NK-92 (cell line): ENCODE results near the gene KCP.

ENCODE experiments used
- DNase-seq: peaks from one replicate; lab custom pipeline; 2025; ENCODE audit not compliant: unreplicated experiment; lab: John Stamatoyannopoulos, UW

Gene KCP

GRCh38 chr7:128842674-128843641, 67.6 kb downstream of the KCP start:
- DNase-seq, result no peak

- DNase-seq, result no peak
Observed at GRCh38 chr7:128841921-128842673, 68.4 kb downstream of the KCP start.

DNA sequence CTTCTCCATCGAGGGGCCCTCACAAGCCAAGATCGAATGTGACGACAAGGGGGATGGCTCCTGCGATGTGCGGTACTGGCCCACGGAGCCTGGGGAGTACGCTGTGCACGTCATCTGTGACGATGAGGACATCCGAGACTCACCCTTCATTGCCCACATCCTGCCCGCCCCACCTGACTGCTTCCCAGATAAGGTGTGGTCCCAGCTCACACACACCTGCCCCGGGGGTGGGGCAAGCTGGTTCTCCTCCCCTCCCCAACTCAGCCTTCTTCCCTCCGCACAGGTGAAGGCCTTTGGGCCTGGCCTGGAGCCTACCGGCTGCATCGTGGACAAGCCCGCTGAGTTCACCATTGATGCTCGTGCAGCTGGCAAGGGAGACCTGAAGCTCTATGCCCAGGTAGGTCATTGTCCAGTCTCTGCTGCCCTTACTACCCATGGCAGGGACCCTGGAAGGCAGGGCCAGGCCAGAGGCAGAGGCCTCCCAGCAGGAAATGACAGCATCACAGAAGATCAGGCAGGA, 69.3 kb downstream of the KCP start:
- no peak for DNase-seq

DNA sequence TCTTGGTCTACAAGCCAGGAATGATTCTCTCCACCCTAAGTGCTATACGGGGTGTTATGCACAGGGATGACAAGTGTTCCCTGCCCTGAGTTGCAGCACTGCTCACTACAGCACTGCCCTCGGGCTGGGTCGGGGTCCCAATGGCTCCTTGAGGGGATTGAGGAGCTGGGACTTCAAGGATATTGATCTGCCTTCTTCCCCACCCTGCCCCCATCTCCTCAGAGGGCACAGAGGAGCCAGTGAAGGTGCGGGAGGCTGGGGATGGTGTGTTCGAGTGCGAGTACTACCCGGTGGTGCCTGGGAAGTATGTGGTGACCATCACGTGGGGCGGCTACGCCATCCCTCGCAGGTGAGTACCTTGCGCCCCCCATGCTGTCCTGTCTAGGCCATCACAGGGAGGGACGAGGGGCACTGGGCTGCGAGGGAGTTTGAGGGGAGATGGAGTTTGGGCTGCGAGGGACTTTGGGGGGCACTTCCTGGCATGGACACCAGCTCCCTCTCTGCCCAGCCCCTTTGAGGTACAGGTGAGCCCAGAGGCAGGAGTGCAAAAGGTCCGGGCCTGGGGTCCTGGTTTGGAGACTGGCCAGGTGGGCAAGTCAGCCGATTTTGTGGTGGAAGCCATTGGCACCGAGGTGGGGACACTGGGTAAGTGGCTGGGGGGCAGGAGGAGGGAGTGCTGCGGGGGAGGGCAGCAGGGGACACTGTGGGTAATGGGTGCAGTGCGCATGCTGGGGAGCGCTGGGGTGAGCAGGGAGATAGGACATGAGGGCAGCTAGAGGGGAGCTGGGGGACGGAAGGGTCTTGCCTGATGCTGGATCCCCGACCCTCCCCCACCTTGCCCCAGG, 70.0 kb downstream of the KCP start:
- no peak for DNase-seq

DNA sequence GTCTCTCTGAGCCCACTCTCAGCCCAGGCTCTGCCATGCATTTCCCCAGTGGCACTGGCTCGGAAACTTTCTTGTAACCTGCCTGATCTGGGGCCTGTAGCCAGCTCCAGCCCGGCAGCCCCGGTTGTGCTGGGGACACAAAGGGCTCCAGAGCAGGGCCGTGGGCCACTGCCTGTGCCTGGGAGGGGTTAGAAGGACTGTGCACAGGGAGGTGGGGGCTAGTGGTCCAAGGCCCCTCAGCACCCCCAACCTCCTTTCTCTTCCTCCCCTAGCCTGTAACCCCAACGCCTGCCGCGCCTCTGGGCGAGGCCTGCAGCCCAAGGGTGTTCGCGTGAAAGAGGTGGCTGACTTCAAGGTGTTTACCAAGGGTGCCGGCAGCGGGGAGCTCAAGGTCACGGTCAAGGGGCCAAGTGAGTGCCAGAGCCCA, 70.7 kb downstream of the KCP start:
- DNase-seq, result no peak

GRCh38 chr7:128838981-128839731, 71.4 kb downstream of the KCP start:
- no peak for DNase-seq

DNA sequence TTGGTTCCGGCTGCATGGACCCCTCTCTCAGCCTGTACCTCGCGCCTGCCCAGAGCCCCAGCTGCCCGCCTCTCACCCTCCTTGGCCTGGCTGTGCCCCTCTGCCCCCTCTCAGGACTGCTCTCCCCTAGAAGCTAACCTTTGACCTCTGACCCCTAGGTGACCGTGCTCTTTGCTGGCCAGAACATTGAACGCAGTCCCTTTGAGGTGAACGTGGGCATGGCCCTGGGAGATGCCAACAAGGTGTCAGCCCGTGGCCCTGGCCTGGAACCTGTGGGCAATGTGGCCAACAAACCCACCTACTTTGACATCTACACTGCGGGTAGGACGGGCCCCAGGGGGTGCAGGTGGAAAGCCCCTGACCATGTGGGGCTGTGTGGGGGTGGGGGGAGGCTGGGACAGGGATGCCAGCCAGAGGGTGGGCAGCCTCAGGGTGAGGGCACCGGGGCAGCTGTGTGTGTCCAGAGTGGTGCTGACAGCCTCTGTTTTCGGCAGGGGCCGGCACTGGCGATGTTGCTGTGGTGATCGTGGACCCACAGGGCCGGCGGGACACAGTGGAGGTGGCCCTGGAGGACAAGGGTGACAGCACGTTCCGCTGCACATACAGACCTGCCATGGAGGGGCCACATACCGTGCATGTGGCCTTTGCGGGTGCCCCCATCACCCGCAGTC, 72.3 kb downstream of the KCP start:
- DNase-seq, result no peak

- DNase-seq, result no peak
Observed at GRCh38 chr7:128837521-128837921, 73.0 kb downstream of the KCP start.

DNA sequence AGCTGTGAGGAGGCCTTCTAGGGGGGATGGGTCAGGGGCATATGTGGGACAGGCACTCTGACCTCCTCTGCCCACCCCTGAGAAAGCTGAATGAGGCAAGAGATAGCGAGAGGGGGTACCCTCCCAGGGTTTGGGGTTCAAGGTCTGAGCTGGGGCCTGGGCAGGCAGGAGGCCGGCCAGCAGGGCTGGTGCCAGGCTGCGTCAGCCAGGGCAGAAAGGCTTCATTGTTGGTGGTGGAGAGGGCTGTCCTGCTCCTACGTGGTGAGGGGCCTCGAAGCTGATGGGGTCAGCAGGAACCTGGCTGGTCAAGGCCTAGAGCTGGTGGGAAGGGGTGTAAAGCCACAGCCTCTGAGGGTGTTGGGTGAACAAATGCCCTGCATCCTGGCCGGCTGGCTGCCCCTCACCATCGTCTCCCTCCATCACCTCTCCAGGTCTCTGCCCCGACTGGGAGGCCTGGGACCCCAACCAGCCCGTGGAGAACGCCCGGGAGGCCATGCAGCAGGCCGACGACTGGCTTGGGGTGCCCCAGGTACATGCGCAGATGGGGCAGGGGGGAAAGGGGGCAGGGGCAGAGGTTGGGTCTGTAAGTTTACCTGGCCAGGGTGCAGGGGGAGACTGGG, 73.7 kb downstream of the KCP start:
- no peak for DNase-seq

GRCh38 chr7:128835790-128836641, 74.5 kb downstream of the KCP start:
- no peak for DNase-seq

- DNase-seq, result no peak
Observed at GRCh38 chr7:128835231-128835751, 75.2 kb downstream of the KCP start.

DNA sequence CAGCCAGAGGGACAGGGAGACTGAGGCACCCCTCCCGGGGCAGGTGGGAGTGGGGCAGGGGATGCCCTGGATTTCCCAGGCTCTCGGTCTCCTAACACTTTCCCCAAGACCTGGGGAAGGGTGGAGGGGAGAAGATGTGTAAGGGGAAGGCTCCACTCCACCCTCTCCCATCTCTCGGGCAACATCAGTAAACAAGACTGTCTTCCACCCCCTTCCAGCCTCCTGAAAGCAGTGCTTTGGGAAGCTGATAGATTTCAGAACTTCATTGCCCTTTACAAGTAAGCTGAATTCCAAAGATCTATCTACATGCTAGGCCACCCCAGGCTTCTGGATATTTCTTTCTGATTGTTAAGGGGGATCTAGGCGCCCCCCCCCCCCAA, 76.6 kb downstream of the KCP start:
- DNase-seq, result no peak

DNA sequence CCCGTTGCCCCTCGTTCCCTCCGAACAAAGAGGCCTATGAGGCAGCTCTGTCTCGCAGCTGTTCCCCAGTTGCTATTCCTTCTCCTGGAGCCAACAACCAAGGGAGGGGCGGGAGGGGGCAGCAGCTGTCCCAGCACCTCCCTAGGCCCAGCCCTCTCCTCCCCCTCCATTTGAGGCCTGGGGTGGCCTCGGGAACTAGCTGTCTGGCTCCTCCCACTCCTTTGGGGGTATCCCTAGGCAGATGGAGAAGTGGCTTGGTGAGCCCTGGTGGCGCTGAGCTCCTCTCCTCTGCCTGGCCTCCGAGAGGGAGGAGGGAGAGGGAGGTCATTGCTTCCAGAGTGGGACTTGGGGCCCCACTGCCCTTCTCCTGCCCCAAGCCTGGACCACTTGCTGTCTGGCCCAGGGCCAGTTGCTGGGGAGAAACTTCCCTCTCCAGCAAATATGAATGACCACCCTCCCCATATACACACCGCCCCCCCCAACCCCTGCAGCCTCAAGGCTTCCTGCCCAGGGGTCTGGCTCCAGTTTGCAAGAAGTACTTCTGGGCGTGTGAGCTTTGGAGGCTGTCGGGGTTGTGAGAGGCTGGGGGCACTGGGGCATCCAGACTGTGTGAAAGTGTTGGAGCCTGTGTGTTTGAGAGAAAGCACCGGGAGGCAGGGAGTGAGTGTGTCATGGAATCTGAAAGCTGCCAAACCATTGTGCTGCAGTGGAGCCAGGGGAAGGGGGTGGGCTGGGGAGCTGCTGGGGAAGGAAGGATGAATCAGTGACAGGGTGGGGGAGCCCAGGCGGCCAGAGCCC, 77.2 kb downstream of the KCP start:
- no peak for DNase-seq

GRCh38 chr7:128832880-128833147, 77.7 kb downstream of the KCP start:
- DNase-seq, result no peak

DNA sequence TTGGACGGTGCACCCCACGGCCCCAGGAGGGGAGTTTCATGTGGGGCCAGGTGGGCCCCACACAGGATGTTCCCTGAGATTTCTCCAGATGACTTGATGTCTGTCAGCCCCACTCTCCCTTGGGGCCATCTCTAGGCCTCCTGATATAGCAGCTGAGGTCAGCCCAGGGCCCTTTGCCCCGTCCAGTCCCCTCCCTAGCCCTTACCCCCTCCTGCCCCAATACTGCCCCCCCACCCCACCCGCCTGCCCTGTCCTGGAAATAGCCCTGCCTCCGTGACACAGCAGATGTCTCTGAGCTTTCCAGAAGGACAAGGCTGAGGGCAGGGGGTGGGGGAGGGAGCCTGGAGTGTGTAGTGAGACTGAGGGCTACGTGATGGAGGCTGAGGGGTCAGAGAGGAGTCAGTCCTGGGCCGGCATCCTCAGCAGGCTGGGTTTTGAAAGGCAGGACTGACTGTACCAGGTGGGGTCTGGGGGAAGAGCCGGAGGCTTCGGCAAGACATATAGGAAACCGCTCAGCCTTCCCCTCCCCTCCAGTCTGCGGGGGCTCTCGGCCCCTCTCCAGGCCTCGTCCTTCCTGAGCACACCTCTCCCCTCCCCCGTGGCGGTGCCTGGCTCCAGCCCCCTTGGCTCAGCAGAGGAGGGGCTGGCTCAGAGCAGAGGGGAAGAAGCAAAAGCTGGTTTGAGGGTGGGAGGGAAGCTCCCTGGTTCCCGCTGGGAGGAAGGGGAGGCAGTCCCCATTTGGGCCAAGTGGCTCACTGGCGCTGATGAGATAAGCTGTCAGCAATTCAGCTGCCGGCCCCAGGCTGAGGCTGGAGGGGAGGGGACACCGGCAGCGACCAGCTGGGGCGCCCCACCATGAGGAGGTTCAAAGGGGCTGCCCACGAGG, 78.3 kb downstream of the KCP start:
- DNase-seq, result no peak

- DNase-seq, result no peak
Observed at GRCh38 chr7:128831178-128831993, 79.1 kb downstream of the KCP start.
